H1 (cell line): ENCODE measurements around the gene GDNF. TPM values are rescaled to one million over a fixed set of nuclear protein-coding genes. Genes with fewer than 3 reads are reported as not detected.

ENCODE experiments used
- SAP30 ChIP-seq: fragments of 300-600 bp; sonication (generic); IDR thresholded peaks from 2 replicates; pipeline ENCODE4 v1.7.1; 2012; ENCODE audit warnings: low read length, moderate library complexity, mild to moderate bottlenecking, inconsistent platforms; ENCODE audit not compliant: insufficient read depth, insufficient replicate concordance
- polyA plus RNA-seq, 7 experiments: library from polyadenylated mRNA; depleted of rRNA in 3 of 7; stranded (reverse) in 5 of 7; unstranded in 2 of 7; fragments of >200 nt in 5 of 7; fragments of 200-250 nt in 2 of 7; gene quantifications; 1 replicate in 5 of 7; 2 replicates in 1 of 7; 4 replicates in 1 of 7; pipeline versions ENCODE4 v1.2.1 to v1.2.3, GENCODE V29; 2011 to 2013; ENCODE audit warnings: missing spikeins in 2 of 7, mixed read lengths in 2 of 7
- total RNA-seq: library from RNA; stranded (reverse); fragmentation: NEBNext Ultra II Directional; extraction: Animal tissue kit (Norgen Biotek cat#: 25700); gene quantifications from 2 replicates; pipeline ENCODE4 v1.2.1, GENCODE V29; 2021

The GDNF gene
- total and polyA plus RNA-seq, 2 of the 8 experiments (the other 6 are each of a cell fraction or from before 2014, with no cell fraction given) = 0.15 to 2.0 TPM

DNA sequence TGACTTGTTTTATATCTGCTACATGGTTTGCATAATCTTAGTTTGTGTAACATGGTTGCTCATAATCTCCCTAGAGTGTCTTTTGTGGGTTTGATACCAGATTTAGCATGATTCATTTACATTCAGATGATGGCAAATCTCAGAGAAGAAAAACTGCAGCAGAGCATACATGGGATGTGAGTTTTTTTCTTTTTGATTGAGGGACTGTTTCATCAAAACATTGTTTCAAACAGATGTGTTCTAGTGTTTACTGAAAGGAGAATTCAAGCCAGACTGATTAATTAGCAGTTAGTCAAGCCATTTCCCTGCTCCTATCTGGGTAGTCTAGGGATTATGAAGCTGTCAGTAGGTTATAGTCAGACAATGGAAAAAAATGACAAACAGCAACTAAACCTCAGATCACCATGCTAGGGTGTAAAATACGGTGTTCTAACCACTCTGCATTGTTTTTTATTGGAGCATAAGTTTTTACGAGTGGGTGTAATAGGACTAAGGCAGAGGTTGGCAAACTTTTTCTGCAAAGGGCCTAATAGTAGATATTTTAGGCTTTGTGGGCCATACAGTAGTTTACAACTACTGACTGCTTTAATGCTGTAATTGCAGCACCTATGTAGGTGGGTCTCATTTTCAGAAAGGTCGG lies 10.5 kb upstream of the GDNF start (continued):
- no peak for TF ChIP-seq SAP30
